WERI-Rb-1 (cell line): ENCODE results near the gene GAS2.

Source experiments
- DNase-seq: peaks from one replicate; pipeline ENCODE4 v3.0.0-alpha.2; 2020
- H3K27ac ChIP-seq: fragments of 250-450 bp; sonication (Bioruptor Pico); 2 replicates; pipeline ENCODE4 v1.5.1; 2020; ENCODE audit warnings: mild to moderate bottlenecking, moderate library complexity
- H3K27me3 ChIP-seq: fragments of 250-450 bp; sonication (Bioruptor Pico); 2 replicates; pipeline ENCODE4 v1.5.1; 2021; ENCODE audit warnings: mild to moderate bottlenecking, low read depth, moderate library complexity; ENCODE audit not compliant: insufficient read depth, severe bottlenecking
- H3K36me3 ChIP-seq: fragments of 250-450 bp; sonication (Bioruptor Pico); 2 replicates; pipeline ENCODE4 v1.5.1; 2020; ENCODE audit warnings: mild to moderate bottlenecking, moderate library complexity
- H3K4me3 ChIP-seq: 2 replicates; pipeline ENCODE4 v1.5.1; 2011; ENCODE audit warnings: low read depth, mild to moderate bottlenecking, control low read depth, low read length
- H3K9me3 ChIP-seq: fragments of 250-450 bp; sonication (Bioruptor Pico); 2 replicates; pipeline ENCODE4 v1.5.1; 2021; ENCODE audit warnings: mild to moderate bottlenecking, moderate library complexity; ENCODE audit not compliant: severe bottlenecking
- CTCF ChIP-seq: IDR thresholded peaks from 2 replicates; pipeline ENCODE4 v1.5.1; 2011; ENCODE audit warnings: low read depth, mild to moderate bottlenecking, control low read depth, inconsistent platforms, low read length

Gene GAS2

DNA sequence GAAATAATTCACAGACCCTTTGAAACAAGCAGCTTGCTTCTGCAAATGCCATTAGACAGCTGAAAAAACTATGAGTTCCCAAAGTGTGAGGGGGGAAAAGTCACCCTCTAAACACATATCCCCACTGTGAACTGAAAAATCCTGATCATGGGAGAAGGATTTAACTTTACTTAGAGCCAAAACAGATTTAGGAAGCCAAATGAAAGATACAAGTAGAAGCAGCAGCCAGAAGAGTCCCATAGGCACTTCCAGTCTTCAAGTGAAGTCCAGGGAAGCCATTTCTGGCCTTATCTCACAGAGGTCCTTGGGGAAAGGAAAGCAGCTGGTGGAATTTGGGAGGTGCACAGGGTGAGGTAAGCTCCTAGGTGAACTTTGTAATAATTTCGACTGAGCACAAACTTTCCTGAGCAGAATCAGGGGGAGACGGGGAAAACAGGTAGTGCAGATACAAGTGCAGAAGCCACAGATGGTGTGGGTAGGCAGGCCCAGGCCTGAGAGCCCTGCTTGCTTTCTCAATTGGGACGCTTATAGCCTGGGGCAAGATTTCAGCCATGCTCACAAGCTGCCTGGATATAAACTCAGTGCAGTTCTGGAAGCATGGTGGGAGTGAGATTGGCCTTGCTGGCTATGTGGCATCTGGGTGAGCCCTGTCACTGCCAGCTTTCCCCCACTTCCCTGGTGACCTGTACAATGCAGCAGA, 44.8 kb downstream of the GAS2 start:
- TF ChIP-seq CTCF: no peak
- H3K4me3 ChIP-seq: no peak overlapping the region
- DNase-seq: no peak
- H3K27me3 ChIP-seq: no peaks in the 10 kb centered on the region
- H3K9me3 ChIP-seq: no peaks in the 10 kb centered on the region
- no peak overlapping the region for H3K27ac ChIP-seq
- no peaks in the 10 kb centered on the region for H3K36me3 ChIP-seq

DNA sequence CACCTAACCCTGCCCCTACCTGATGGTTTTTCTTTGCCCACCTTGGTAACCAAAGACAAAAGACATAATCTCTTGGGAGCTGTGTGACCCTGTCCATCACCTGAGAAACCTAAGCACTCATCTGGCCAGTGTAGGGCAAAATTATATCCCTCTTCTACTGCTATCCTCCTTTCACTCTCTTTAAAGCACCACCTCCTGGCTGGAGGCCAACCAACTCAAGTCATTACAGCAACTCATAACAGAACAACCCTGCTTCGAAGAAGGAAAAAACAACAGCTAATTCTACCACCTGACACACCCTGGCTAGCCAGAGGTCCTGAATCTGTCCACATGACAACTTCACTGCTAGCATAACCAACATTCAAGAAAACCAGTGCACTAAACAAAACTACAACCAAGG, 45.5 kb downstream of the GAS2 start:
- H3K36me3 ChIP-seq: no peaks in the 10 kb centered on the region
- H3K27ac ChIP-seq: no peak overlapping the region
- H3K27me3 ChIP-seq: no peaks in the 10 kb centered on the region
- TF ChIP-seq CTCF: no peak
- no peak overlapping the region for H3K4me3 ChIP-seq
- H3K9me3 ChIP-seq: no peaks in the 10 kb centered on the region
- DNase-seq: no peak

DNA sequence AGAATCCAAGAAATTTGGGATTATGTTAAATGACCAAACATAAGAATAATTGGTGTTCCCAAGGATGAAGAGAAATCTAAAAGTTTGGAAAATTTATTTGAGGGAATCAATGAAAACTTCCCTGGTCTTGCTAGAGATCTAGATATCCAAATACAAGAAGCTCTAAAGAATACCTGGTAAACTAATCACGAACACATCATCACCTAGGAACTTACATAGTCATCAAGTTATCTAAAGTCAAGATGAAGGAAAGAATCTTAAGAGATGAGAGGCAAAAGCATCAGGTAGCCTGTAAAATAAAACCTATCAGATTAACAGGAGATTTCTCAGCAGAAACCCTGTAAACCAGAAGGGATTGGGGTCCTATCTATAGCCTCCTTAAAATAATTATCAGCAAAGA, 46.9 kb downstream of the GAS2 start:
- DNase-seq: no peak
- Histone ChIP-seq H3K9me3 (no peaks in the 10 kb centered on the region), H3K27me3 (no peaks in the 10 kb centered on the region), H3K27ac (no peak overlapping the region), H3K36me3 (no peaks in the 10 kb centered on the region), H3K4me3 (no peak overlapping the region)
- no peak for TF ChIP-seq CTCF

GRCh38 chr11:22715971-22716370, 49.6 kb downstream of the GAS2 start:
- H3K9me3 ChIP-seq: no peaks in the 10 kb centered on the region
- DNase-seq: no peak
- H3K36me3 ChIP-seq: no peaks in the 10 kb centered on the region
- H3K27ac ChIP-seq: no peak overlapping the region
- H3K4me3 ChIP-seq: no peak overlapping the region
- no peaks in the 10 kb centered on the region for H3K27me3 ChIP-seq
- TF ChIP-seq CTCF: no peak

DNA sequence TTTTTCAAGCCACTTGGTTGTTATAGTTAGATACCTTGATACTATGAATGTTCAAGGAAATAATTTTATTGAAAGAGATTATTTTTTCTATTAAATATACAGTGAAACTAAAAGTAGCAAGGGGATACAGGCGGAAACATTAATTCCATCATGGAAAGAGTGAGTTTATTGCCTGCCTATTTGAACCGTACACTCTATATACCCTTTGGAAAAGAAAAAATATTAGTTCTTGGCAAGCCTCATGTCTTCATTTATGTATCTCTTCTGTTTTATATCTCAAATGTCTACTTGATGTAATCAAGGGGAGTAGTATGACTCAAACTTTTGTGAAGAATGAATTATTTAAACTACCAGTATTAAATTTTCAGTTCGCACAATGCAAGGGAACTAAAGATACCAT, 54.0 kb downstream of the GAS2 start:
- no peak for TF ChIP-seq CTCF
- no peaks in the 10 kb centered on the region for H3K27me3 ChIP-seq
- no peaks in the 10 kb centered on the region for H3K9me3 ChIP-seq
- no peak for DNase-seq
- no peak overlapping the region for H3K4me3 ChIP-seq
- H3K36me3 ChIP-seq: no peaks in the 10 kb centered on the region
- no peak overlapping the region for H3K27ac ChIP-seq

DNA sequence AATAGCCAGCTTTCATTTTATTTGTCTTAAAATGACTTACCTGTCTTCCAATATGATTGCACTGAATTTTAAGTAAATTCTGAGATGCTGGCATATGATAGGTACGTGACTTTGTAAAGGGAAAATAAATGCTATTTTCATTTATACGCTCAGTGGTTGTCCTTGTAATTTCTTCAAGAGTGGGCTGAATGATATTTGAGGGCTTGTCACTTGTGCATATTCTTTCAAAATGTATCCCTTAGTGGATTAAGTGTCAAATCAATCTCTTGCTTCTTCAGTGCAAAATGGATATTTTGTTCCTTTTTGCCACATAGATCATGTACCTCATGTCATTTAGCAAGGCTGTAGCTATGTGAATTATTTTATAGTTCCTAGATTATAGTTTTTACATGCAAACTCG, 56.9 kb downstream of the GAS2 start:
- H3K9me3 ChIP-seq: no peaks in the 10 kb centered on the region
- H3K27me3 ChIP-seq: no peaks in the 10 kb centered on the region
- no peak for DNase-seq
- H3K4me3 ChIP-seq: no peak overlapping the region
- TF ChIP-seq CTCF: no peak
- H3K27ac ChIP-seq: no peak overlapping the region
- H3K36me3 ChIP-seq: no peaks in the 10 kb centered on the region
